Smooth muscle cell (in vitro differentiated cells): ENCODE data around the gene EIF5A. TPM values are rescaled to one million over a fixed set of nuclear protein-coding genes. Genes with fewer than 3 reads are reported as not detected.

Experiments
- DNase-seq: peaks from one replicate; lab custom pipeline; 2025; ENCODE audit not compliant: unreplicated experiment; lab: John Stamatoyannopoulos, UW
- H2AFZ ChIP-seq: fragments of 200-600 bp; sonication (generic); 2 replicates; pipeline ENCODE4 v1.6.0; 2016; ENCODE audit warnings: antibody characterized with exemption, low read depth, mild to moderate bottlenecking
- H3F3A ChIP-seq: fragments of 200-600 bp; sonication (generic); 2 replicates; pipeline ENCODE4 v1.6.0; 2017; ENCODE audit warnings: antibody characterized with exemption, low read depth
- H3K27ac ChIP-seq: fragments of 200-600 bp; sonication (generic); 2 replicates; pipeline ENCODE4 v1.5.1; 2016; ENCODE audit warnings: low read depth, mild to moderate bottlenecking
- H3K27me3 ChIP-seq: fragments of 200-600 bp; sonication (generic); 2 replicates; pipeline ENCODE4 v1.6.1; 2016; ENCODE audit warnings: low read depth, mild to moderate bottlenecking
- H3K36me3 ChIP-seq: fragments of 200-600 bp; sonication (generic); 2 replicates; pipeline ENCODE4 v1.5.1; 2016; ENCODE audit warnings: low read depth
- H3K4me1 ChIP-seq: fragments of 200-600 bp; sonication (generic); 2 replicates; pipeline ENCODE4 v1.5.1; 2016; ENCODE audit warnings: low read depth
- H3K4me2 ChIP-seq: fragments of 200-600 bp; sonication (generic); 2 replicates; pipeline ENCODE4 v1.6.0; 2016; ENCODE audit warnings: mild to moderate bottlenecking
- H3K4me3 ChIP-seq: fragments of 200-600 bp; sonication (generic); 2 replicates; pipeline ENCODE4 v1.5.1; 2016; ENCODE audit warnings: mild to moderate bottlenecking
- H3K79me2 ChIP-seq: fragments of 200-600 bp; sonication (generic); 2 replicates; pipeline ENCODE4 v1.6.0; 2016; ENCODE audit warnings: low read depth, mild to moderate bottlenecking
- H3K9ac ChIP-seq: fragments of 200-600 bp; sonication (generic); 2 replicates; pipeline ENCODE4 v1.6.0; 2016; ENCODE audit warnings: low read depth
- H3K9me3 ChIP-seq: fragments of 200-600 bp; sonication (generic); replicated peaks from 2 replicates; pipeline ENCODE4 v1.5.1; 2016; ENCODE audit warnings: low read depth
- H4K20me1 ChIP-seq: fragments of 200-600 bp; sonication (generic); 2 replicates; pipeline ENCODE4 v1.6.0; 2016; ENCODE audit warnings: low read depth
- WGBS: methylation state at CpG from one replicate; pipeline ENCODE4 v1.1.7; 2016; ENCODE audit warnings: low lambda C conversion rate; 5-methylcytosine and 5-hydroxymethylcytosine counted together
- polyA plus RNA-seq: library from polyadenylated mRNA; unstranded; fragments of >200 nt; fragmentation: Nextera tagmentation; extraction: Ambion mirVana; gene quantifications from 2 replicates; pipeline ENCODE4 v1.2.1, GENCODE V29; 2016
- total RNA-seq: library from RNA; depleted of rRNA; stranded (reverse); fragments of >200 nt; gene quantifications from 2 replicates; pipeline ENCODE4 v1.2.3, GENCODE V29; 2014
- TF ChIP-seq, protein P1 (sequence below): fragments of 200-600 bp; sonication (generic); IDR thresholded peaks from 2 replicates; pipeline ENCODE4 v1.5.1; 2017; ENCODE audit warnings: borderline replicate concordance, mild to moderate bottlenecking, antibody characterized with exemption; ENCODE audit not compliant: insufficient read depth, poor library complexity, severe bottlenecking

EIF5A gene
- 260 and 323 TPM in 2 replicates for total RNA-seq
- polyA plus RNA-seq = 797 and 860 TPM in 2 replicates

- WGBS = under 1% methylated on average over 64 of the region's 64 CpGs
- Histone ChIP-seq H3K4me3 (peak within 1 kb of the TSS; percentile 85), H2AFZ (peak within 1 kb of the TSS; percentile 56), H3K4me2 (peak within 1 kb of the TSS; percentile 99), H3K4me1 (peaks cover 10% of the 10 kb centered on the region), H3K27me3 (no peaks in the 10 kb centered on the region), H3K36me3 (peaks cover 4% of the 10 kb centered on the region), H4K20me1 (peaks cover 43% of the 10 kb centered on the region), H3K9ac (peak within 1 kb of the TSS; percentile 98), H3K9me3 (no peaks in the 10 kb centered on the region), H3F3A (peaks cover 23% of the 10 kb centered on the region), H3K27ac (peak within 1 kb of the TSS; percentile 95), H3K79me2 (peaks cover 45% of the 10 kb centered on the region)
- peak; percentile 100 for DNase-seq
- TF ChIP-seq, protein P1, sequence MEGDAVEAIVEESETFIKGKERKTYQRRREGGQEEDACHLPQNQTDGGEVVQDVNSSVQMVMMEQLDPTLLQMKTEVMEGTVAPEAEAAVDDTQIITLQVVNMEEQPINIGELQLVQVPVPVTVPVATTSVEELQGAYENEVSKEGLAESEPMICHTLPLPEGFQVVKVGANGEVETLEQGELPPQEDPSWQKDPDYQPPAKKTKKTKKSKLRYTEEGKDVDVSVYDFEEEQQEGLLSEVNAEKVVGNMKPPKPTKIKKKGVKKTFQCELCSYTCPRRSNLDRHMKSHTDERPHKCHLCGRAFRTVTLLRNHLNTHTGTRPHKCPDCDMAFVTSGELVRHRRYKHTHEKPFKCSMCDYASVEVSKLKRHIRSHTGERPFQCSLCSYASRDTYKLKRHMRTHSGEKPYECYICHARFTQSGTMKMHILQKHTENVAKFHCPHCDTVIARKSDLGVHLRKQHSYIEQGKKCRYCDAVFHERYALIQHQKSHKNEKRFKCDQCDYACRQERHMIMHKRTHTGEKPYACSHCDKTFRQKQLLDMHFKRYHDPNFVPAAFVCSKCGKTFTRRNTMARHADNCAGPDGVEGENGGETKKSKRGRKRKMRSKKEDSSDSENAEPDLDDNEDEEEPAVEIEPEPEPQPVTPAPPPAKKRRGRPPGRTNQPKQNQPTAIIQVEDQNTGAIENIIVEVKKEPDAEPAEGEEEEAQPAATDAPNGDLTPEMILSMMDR = no peak
Measured at GRCh38 chr17:7306911-7307685, at the start of gene EIF5A. EIF5A (plus strand) TSS chr17:7307628; CDS start chr17:7309636, 2,008 bp downstream.

DNA sequence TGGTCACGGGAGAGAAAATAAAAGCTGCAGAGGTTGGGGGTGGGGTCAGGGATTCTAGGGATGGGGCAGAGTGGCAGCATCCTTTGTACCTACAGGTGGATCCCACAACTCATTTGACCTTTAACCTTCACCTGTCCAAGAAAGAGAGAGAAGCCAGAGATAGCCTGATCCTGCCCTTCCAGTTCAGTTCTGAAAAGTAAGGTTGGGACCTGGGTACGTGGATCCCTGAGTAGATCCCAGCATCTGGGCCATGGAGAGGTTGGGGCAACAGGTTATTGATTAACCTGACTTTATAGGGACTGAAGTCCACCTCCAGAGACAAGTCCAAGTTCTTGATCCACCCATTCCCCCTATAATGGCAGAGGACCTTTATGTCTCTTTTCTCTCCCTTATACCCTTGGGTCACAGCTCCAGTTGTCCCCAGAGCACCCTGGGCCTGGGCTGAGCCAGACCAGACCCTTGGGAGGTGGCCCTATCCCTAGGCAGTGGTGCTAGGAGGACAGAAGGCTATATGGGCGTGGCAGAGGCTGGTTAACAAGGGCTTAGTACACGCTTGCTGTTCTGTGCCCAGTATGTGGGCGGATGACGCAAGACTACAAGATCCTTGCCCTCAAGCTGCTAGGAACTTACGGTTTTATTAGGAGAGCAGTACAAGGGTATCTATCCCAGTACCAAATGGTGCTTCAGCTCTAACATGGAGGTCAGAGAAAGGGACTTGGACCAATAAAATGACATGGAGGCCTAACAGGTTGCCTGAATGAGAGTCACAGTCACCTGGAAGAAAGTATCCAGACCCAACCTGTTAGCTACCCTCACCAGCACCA is 48.5 kb upstream of the EIF5A start:
- TF ChIP-seq, protein P1 = no peak
- Histone ChIP-seq H3K4me1 (peaks cover 5% of the 10 kb centered on the region), H3K9ac (no peak overlapping the region), H3K27me3 (peaks cover 31% of the 10 kb centered on the region), H3F3A (peaks cover 12% of the 10 kb centered on the region), H3K4me3 (peak overlapping the region; percentile 59), H2AFZ (no peak overlapping the region), H3K27ac (no peak overlapping the region), H4K20me1 (no peaks in the 10 kb centered on the region), H3K9me3 (no peaks in the 10 kb centered on the region), H3K36me3 (no peaks in the 10 kb centered on the region), H3K4me2 (no peak overlapping the region), H3K79me2 (no peaks in the 10 kb centered on the region)
- WGBS = 70% methylated on average over 7 of the region's 7 CpGs
- no peak for DNase-seq

DNA sequence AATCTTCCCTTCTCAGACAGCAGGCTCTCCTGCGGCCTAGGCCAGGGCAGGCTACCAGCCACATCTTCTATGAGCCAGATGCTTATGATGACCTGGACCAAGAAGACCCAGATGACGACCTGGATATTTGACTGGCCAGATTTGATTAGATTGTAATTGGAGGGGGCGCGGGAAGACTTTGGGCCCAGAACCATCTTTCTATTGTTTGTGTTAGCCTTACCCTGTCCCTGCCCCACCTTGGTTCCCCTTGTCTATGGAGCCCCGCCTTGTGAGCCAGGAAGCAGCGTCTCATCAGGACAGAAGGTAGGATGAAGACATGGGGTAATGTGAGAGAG is 47.9 kb upstream of the EIF5A start:
- DNase-seq = no peak
- Histone ChIP-seq H2AFZ (no peak overlapping the region), H3K9me3 (no peaks in the 10 kb centered on the region), H3K36me3 (no peaks in the 10 kb centered on the region), H3K9ac (no peak overlapping the region), H3K4me2 (no peak overlapping the region), H3K4me1 (peaks cover 5% of the 10 kb centered on the region), H3K4me3 (peak overlapping the region; percentile 59), H3K79me2 (no peaks in the 10 kb centered on the region), H3F3A (peaks cover 15% of the 10 kb centered on the region), H3K27ac (no peak overlapping the region), H3K27me3 (peaks cover 31% of the 10 kb centered on the region), H4K20me1 (no peaks in the 10 kb centered on the region)
- WGBS = 97% methylated on average over 6 of the region's 6 CpGs
- TF ChIP-seq, protein P1 = no peak
